GM10248 (cell line): ENCODE results near the gene ANKRD17.

Experiments
- CTCF ChIA-PET: fragments of 300-600 bp; sonication (Branson Sonifier 250); formaldehyde crosslinking; extraction: SDS; loops from one replicate; lab custom pipeline; 2021; ENCODE audit warnings: antibody characterized with exemption; lab: Yijun Ruan, JAX
- POLR2A ChIA-PET: fragments of 350-650 bp; sonication (Branson Sonifier 250); formaldehyde crosslinking; extraction: SDS; loops from one replicate; lab custom pipeline; 2020; ENCODE audit warnings: antibody characterized with exemption; lab: Yijun Ruan, JAX
- DNase-seq: peaks from one replicate; pipeline ENCODE4 v3.0.0; 2012; ENCODE audit errors: extremely low spot score
- TF ChIP-seq, protein P1 (sequence below): IDR thresholded peaks from 2 replicates; pipeline ENCODE4 v1.5.1; 2012; ENCODE audit warnings: mild to moderate bottlenecking, low read depth; ENCODE audit errors: extremely low read depth, missing control alignments, control extremely low read depth

ANKRD17 gene

DNA sequence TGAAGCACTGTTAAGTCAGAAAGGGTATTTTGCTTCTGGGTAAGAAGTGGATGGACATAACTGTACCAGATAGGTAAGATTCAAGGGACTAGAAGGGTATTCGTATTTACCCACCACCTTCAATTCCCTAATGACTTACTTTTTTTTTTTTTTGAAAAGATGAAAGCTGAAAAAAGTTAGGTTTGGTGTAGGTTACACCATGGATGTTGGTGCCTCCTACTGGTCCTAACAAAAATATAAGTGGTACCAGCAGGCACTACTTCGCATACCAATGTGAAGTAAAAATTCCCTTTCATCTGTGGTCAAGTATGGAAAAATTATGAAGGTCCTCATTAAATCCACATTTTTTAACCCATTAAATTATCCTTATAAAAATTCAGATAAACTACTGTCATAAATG lies 7.2 kb downstream of the ANKRD17 start:
- DNase-seq, result no peak
- CTCF ChIA-PET, result no interaction called here
- TF ChIP-seq, protein P1, sequence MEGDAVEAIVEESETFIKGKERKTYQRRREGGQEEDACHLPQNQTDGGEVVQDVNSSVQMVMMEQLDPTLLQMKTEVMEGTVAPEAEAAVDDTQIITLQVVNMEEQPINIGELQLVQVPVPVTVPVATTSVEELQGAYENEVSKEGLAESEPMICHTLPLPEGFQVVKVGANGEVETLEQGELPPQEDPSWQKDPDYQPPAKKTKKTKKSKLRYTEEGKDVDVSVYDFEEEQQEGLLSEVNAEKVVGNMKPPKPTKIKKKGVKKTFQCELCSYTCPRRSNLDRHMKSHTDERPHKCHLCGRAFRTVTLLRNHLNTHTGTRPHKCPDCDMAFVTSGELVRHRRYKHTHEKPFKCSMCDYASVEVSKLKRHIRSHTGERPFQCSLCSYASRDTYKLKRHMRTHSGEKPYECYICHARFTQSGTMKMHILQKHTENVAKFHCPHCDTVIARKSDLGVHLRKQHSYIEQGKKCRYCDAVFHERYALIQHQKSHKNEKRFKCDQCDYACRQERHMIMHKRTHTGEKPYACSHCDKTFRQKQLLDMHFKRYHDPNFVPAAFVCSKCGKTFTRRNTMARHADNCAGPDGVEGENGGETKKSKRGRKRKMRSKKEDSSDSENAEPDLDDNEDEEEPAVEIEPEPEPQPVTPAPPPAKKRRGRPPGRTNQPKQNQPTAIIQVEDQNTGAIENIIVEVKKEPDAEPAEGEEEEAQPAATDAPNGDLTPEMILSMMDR, result no peak
- POLR2A ChIA-PET, result no interaction called here

DNA sequence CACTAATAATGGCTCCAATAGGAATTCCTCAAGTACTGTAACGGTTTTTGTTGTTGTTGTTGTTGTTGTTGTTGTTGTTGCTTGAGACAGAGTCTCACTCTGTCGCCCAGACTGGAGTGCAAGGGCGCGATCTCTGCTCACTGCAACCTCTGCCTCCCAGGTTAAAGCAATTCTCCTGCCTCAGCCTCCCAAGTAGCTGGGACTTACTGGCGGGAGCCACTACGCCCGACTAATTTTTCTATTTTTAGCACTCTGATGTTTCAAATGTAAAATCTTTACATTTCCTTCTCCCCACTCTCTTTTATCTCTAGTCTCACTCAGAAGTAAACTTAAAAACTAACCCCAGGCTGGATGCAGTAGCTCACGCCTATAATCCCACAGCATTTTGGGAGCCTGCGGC lies 8.0 kb downstream of the ANKRD17 start:
- CTCF ChIA-PET, result no interaction called here
- no peak for DNase-seq
- TF ChIP-seq, protein P1, result no peak
- POLR2A ChIA-PET, result no interaction called here

DNA sequence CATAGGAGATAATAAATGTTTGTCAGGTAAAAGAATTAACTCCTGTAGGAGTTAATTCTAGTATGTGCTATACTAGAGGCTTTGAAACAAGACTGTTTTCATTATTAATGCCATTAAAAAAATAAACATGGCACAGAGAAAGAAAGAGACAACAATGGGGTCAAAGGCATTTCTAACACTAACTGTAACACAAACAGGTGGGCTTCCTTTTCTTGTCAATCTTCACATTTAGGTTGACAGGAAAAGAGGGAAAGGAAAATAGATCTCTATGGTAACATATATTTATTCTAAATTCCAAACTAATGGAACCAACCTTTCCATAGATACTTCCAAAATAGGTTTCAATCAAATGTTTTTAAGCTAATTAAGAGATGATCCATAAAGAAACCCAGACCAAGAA lies 9.8 kb downstream of the ANKRD17 start:
- TF ChIP-seq, protein P1, result no peak
- CTCF ChIA-PET, result interaction anchor here (2.3 kb wide), 1 partner anchor 9 kb away, joined by 20 read pairs; the partner anchor contains the start of gene ANKRD17
- POLR2A ChIA-PET, result no interaction called here
- DNase-seq, result no peak

DNA sequence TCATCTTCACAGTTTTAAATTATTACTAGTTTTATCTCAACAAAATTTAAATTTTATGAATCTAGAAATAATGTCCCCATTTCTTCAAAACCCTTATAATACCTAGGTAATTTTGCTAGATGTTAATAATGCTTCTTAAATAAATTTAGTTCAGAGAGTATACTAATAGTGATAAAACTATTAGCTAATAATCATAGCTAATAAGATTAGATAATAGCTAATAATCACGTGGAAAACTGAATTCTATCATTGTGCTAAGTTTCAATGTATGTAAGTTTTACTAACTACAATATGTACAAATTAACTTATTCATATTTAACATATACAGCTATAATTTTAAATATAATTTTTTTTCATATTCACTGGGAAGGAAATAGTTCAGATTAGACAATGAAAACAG lies 10.2 kb downstream of the ANKRD17 start:
- ChIA-PET POLR2A (no interaction called here), CTCF (interaction anchor here (2.3 kb wide), 1 partner anchor 9 kb away, joined by 20 read pairs; the partner anchor contains the start of gene ANKRD17)
- DNase-seq, result no peak
- TF ChIP-seq, protein P1, result no peak

DNA sequence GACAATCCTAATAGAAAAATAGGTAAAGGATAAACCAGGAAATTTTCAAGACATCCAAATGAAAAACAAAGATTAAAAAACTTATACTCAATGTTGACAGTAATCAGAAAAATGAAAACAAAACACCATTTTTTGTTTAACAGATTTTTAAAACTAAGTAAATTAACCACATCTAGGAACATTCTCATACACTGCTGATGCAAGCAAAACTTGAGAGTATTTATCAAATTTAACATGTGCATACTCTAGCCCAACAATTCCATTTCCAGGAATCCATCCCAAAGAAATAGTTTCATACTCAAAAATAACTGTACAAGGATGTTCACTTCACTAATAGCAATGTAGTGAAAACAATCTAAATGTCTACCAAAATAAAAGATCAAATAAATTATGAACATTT lies 11.5 kb downstream of the ANKRD17 start:
- POLR2A ChIA-PET, result no interaction called here
- TF ChIP-seq, protein P1, result no peak
- DNase-seq, result no peak
- CTCF ChIA-PET, result interaction anchor here (2.3 kb wide), 1 partner anchor 11 kb away, joined by 20 read pairs; the partner anchor contains the start of gene ANKRD17

DNA sequence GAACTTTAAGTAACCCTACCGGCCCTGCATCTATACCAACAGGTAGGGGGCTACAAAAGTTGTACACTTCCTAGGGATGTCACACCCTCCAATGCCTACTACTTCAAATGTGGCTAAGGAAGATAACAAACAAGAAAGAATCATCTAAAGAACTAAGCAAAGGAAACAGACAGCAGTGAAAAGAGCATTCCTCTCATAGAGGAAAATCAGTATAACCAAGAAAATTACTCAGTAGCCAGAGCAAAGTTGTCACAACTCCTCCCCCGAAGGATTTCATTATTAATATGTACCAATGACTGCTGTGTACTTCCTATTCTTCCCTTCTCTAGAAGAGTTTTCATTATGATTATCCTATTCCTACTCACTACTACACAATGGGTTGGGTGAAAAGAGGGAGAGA lies 12.6 kb downstream of the ANKRD17 start:
- ChIA-PET POLR2A (no interaction called here), CTCF (interaction anchor here (3.6 kb wide), 1 partner anchor 10 kb away, joined by 33 read pairs; no protein-coding TSS in a partner anchor)
- TF ChIP-seq, protein P1, result no peak
- DNase-seq, result no peak

DNA sequence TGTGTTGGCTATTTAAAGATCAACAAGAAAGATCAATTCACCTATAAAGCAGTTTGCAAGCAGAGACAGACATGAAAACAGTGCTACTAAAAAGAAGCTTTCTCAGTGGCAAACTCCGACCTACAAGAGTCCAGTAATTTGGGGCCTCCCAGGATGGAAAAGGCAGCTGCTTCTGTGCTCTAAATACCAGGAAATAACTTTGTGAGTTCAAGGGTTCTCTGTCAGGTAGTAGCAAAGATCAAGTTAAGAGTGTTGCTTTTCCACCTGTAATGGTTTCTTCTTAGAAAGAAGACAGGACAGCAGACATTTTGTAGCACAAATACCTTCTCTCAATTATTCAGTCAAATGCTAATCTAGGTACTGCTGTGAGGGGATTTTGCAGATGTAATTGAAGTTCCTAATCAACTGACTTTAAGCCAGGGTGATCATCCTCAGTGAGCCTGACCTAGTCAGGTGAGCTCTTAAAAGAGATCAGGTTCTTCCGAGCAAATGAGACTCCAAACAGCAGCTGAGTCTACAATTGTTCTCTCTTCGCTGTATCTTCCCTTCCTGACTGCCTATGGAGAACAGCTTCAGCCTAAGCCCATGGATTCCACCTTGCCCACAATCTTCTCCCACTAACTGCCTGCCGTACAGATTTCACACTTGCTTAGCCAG lies 13.5 kb downstream of the ANKRD17 start:
- ChIA-PET POLR2A (no interaction called here), CTCF (interaction anchor here (1.6 to 3.6 kb wide), 4 partner anchors 8 to 116 kb away, joined by 3 to 33 read pairs (median 5); no protein-coding TSS in a partner anchor)
- TF ChIP-seq, protein P1, result no peak
- no peak for DNase-seq
